SK-N-MC (cell line): Measurements from ENCODE around the gene COQ6.
A peak's percentile ranks its signal among the peaks of the same experiment; 100 is the strongest.
"Not testable (repeated sequence)": the region's sequence is repeated elsewhere in the genome, so short reads cannot be mapped to it uniquely, and the experiment has no call there.

ENCODE experiments used
- DNase-seq: peaks from one replicate; pipeline ENCODE4 v3.0.0-alpha.2; 2011; ENCODE audit warnings: low read depth, low spot score
- H3K27ac ChIP-seq: fragments of 200-600 bp; sonication (generic); 2 replicates; pipeline ENCODE4 v1.5.1; 2016; ENCODE audit warnings: mixed run types
- H3K36me3 ChIP-seq: fragments of 200-600 bp; sonication (generic); 2 replicates; pipeline ENCODE4 v1.6.1; 2017; ENCODE audit warnings: antibody characterized with exemption, low read length, mixed read lengths; ENCODE audit not compliant: insufficient read depth
- H3K4me3 ChIP-seq: fragments of 200-600 bp; sonication (generic); 2 replicates; pipeline ENCODE4 v1.5.1; 2016
- H3K9ac ChIP-seq: fragments of 200-600 bp; sonication (generic); 2 replicates; pipeline ENCODE4 v1.8.0; 2017; ENCODE audit warnings: mixed run types, mixed read lengths; ENCODE audit not compliant: insufficient read length
- H3K9me3 ChIP-seq: fragments of 200-600 bp; sonication (generic); 2 replicates; pipeline ENCODE4 v1.6.1; 2017; ENCODE audit warnings: low read depth, mild to moderate bottlenecking, antibody characterized with exemption, low read length, moderate library complexity, mixed read lengths
- EZH2 ChIP-seq: fragments of 200-600 bp; sonication (generic); IDR thresholded peaks from one replicate; pipeline ENCODE4 v1.6.1; 2017; ENCODE audit warnings: antibody characterized with exemption
- FOXP2 ChIP-seq: optimal IDR thresholded peaks from 2 replicates; pipeline ENCODE3; 2011; ENCODE audit warnings: mild to moderate bottlenecking, moderate library complexity; ENCODE audit not compliant: insufficient read depth; ENCODE audit errors: extremely low read length, control extremely low read depth
- POLR2AphosphoS5 ChIP-seq: IDR thresholded peaks from 2 replicates; pipeline ENCODE4 v1.6.1; 2012; ENCODE audit warnings: mild to moderate bottlenecking, low read depth, low read length, borderline replicate concordance

The COQ6 gene

DNA sequence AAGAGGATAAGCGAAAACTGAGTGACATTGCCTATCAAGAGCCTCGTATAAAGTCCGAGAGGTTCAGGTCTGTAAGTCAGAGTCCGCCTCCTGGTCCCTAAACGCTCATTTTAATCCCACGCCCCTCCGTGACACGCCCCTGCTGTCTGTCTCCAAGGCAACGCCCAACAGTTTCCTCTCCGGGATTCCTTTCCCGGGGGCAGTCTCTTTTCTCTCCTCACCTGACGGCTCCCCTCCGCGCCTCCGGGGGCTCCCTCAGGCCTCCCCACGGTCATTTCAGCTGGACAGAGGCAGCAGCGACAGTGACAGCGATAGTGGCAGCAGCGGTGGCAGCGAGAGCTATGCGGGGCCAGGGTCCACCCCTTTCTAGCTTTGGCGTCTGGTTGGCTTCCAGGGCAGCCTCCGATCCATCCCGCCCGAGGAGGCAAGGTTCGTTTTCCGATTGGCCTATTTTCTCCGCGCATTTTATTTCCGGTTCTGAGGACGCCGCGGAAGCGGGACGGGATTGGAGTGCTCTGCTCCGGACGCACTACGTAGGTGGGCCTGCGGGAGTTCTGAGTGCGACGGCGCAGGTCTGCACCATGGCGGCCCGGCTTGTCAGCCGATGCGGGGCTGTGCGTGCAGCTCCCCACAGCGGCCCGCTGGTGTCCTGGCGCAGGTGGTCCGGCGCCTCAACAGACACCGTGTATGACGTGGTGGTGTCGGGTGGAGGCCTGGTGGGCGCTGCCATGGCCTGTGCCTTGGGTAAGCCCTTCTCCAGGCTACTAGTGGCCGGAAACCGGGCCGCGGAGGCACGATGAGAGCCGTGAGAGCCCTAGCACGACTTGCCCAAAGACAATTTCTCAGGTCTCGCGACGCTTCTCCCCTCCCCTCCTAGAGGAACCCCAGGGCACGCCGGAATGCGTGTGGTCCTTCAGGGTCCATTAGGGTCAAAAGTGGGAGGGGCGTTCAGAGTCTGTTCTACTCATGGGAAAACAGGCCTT is at the start of gene COQ6, which contains the start of gene FAM161B:
COQ6 (plus strand) TSS at position 551 of the 983 bp plus-strand sequence; CDS start at position 582, 31 bp downstream.
FAM161B (minus strand) TSS at position 343 of the 983 bp plus-strand sequence; CDS start at position 275, 68 bp downstream.
- peak; percentile 78 for DNase-seq
- H3K27ac ChIP-seq: no peak within 1 kb of the TSS
- H3K4me3 ChIP-seq: peak within 1 kb of the TSS; percentile 93
- no peaks in the 10 kb centered on the region for H3K9me3 ChIP-seq
- TF ChIP-seq POLR2AphosphoS5 (peak; percentile 83; the same call in 1 of the 2 replicates), FOXP2 (no peak)
- peak within 1 kb of the TSS; percentile 70 for H3K9ac ChIP-seq
- peaks cover 10% of the 10 kb centered on the region; the same call in 1 of the 2 replicates for H3K36me3 ChIP-seq

DNA sequence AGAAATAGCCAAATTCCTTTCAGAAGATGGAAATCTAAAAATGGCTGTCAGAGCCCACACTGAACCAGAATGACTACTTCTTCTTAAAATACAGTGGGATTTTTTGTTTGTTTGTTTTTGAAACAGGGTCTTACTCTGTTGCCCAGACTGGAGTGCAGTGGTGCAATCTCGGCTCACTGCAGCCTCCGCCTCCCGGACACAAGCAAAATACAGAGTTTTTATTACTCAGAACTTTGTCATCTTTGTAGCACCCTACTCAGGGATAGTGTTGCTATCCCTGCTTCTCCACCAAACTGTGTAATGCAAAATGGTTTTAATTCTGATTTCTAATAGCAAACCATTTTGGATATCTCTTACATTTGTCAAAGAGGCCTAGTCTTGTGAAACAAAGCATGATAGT is 47.1 kb upstream of the COQ6 start:
- no peak overlapping the region for H3K9ac ChIP-seq
- TF ChIP-seq POLR2AphosphoS5 (no peak), FOXP2 (no peak), EZH2 (no peak)
- H3K36me3 ChIP-seq: peaks cover 73% of the 10 kb centered on the region

DNA sequence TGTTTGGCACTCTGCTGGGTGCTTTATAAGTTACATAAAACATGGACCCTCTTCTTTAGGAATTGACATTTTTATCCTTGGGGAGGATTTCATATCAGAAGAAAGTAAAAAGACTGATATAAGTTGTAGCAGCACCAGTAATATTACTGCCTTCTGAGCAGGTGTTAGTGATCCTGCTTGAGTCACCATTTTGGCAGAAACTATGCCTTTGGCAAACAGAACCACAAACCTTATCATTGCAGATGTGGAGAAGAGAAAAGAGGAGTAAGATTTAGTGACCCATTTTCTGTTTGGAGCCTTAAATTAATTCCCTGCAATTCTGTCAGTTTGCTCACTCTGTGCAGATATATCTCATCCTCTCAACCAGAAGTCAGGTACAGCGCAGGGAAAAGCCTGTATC is 40.4 kb upstream of the COQ6 start:
- Histone ChIP-seq H3K9me3 (no peaks in the 10 kb centered on the region), H3K4me3 (no peak overlapping the region), H3K9ac (no peak overlapping the region), H3K27ac (no peak overlapping the region), H3K36me3 (peaks cover 85% of the 10 kb centered on the region)
- no peak for DNase-seq
- TF ChIP-seq POLR2AphosphoS5: no peak
- TF ChIP-seq FOXP2: no peak
- TF ChIP-seq EZH2: no peak

More for the DNA sequence above, 47.1 kb upstream of the COQ6 start:
- no peak for DNase-seq
- no peak overlapping the region for H3K4me3 ChIP-seq
- no peaks in the 10 kb centered on the region for H3K9me3 ChIP-seq
- no peak overlapping the region for H3K27ac ChIP-seq

DNA sequence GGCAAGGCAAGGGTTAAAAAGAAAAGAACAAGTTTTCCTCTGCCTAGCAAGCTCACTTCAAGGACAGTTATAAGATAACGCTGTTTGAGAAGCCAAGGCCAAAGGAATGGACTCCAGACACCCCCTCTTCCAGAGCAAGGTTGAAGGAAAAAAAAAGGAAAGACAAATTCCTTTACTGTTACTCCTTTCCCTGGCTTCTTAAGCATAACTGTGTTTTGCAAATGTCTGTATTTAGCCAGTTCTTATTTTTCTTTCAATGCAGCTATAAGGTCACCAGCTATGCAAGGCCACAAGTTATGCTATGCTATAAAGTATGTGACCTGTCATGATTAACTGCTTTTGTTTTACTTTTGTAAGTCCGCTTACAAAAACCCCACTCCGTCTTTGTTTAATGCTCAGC is 36.8 kb upstream of the COQ6 start:
- no peaks in the 10 kb centered on the region for H3K9me3 ChIP-seq
- no peak overlapping the region for H3K27ac ChIP-seq
- DNase-seq: no peak
- H3K36me3 ChIP-seq: peaks cover 66% of the 10 kb centered on the region
- no peak overlapping the region for H3K9ac ChIP-seq
- TF ChIP-seq POLR2AphosphoS5 (no peak), EZH2 (no peak), FOXP2 (no peak)
- H3K4me3 ChIP-seq: no peak overlapping the region

DNA sequence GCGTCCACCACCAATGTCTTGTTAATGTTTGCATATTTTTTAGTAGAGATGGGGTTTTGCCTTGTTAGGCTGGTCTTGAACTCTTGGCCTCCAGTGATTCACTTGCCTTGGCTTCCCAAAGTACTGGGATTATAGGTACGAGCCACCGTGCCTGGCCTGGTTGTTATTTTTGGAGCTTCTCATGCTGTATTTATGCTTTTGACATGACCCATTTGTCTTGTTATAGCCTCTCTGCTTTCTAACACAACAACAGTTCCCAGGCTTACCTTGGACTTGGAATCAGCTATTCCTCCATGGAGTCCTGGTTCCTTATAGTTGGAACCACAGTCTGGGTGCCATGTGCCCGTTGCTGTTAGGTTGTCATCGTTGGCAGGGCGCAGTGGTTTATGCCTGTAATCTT is 33.8 kb upstream of the COQ6 start:
- H3K9me3 ChIP-seq: no peaks in the 10 kb centered on the region
- TF ChIP-seq POLR2AphosphoS5 (no peak), FOXP2 (no peak), EZH2 (no peak)
- H3K4me3 ChIP-seq: no peak overlapping the region
- H3K36me3 ChIP-seq: peaks cover 64% of the 10 kb centered on the region
- DNase-seq: no peak
- H3K9ac ChIP-seq: no peak overlapping the region
- H3K27ac ChIP-seq: no peak overlapping the region

DNA sequence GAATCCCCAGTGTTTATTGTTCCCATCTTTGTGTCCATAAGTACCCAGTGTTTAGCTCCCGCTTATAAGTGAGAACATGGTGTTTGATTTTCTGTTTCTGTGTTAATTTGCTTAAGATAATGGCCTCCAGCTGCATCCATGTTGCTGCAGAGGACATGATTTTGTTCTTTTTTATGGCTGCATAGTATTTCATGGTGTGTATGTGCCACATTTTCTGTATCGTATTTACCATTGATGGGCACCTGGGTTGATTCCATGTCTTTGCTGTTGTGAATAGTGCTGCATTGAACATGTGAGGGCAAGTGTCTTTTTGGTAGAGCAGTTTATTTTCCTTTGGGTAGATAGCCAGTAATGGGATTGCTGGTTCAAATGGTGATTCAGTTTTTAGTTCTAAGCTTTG is 30.6 kb upstream of the COQ6 start:
- peaks cover 67% of the 10 kb centered on the region for H3K36me3 ChIP-seq
- H3K27ac ChIP-seq, DNase-seq, H3K9me3 ChIP-seq, H3K9ac ChIP-seq, H3K4me3 ChIP-seq: not testable (repeated sequence)

DNA sequence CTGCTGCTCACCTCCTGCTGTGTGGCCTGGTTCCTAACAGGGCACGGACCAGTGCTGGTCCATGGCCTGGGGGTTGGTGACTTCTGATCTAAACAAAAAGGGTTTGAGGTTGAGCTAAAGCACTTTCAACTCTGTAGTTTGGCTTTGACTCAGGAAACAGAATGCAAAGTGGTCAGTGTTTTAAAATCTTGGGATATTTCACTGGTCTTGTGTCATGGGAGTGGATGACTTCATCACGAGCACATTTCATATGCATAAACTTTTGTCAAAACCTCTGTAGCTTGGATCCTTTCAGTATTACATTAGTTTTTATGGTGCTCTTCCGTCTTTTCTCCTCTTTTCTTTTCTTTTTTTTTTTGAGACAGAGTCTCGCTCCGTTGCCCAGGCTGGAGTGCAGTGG is 25.8 kb upstream of the COQ6 start:
- H3K4me3 ChIP-seq: no peak overlapping the region
- no peak overlapping the region for H3K9ac ChIP-seq
- TF ChIP-seq FOXP2 (no peak), POLR2AphosphoS5 (no peak), EZH2 (no peak)
- H3K9me3 ChIP-seq: no peaks in the 10 kb centered on the region
- DNase-seq: no peak
- no peak overlapping the region for H3K27ac ChIP-seq
- peaks cover 94% of the 10 kb centered on the region for H3K36me3 ChIP-seq

DNA sequence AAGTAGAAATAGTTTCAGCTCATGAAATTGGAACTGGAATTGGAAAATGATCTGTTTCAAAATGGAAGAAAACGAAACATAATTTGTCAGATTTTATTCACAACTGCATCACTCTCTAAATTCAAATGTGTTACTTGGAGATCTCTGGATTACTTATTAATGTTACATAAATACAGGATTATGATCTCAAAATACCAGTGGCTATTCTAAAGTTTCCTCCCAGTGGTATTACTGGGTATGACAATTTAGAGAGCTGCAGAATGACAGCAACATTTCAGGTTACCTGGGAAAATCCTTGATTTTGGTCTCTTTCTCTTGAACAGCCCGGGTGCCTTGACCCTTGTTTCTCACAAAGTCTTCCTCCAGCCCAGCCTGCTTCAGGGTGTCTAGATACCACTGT is 14.4 kb upstream of the COQ6 start:
- Histone ChIP-seq H3K36me3 (peaks cover 36% of the 10 kb centered on the region), H3K27ac (no peak overlapping the region), H3K9ac (no peak overlapping the region), H3K4me3 (no peak overlapping the region), H3K9me3 (no peaks in the 10 kb centered on the region)
- DNase-seq: no peak
- TF ChIP-seq FOXP2: no peak
- TF ChIP-seq POLR2AphosphoS5: no peak
- TF ChIP-seq EZH2: no peak
